ENCODE results near the gene HS6ST2. TPM values are rescaled to one million over a fixed set of nuclear protein-coding genes. Genes with fewer than 3 reads are reported as not detected.
A peak's percentile ranks its signal among the peaks of the same experiment; 100 is the strongest.

HS6ST2 gene
- total and polyA plus RNA-seq, 9 donors = 27.8 to 52.3 (median 38.8) TPM

DNA sequence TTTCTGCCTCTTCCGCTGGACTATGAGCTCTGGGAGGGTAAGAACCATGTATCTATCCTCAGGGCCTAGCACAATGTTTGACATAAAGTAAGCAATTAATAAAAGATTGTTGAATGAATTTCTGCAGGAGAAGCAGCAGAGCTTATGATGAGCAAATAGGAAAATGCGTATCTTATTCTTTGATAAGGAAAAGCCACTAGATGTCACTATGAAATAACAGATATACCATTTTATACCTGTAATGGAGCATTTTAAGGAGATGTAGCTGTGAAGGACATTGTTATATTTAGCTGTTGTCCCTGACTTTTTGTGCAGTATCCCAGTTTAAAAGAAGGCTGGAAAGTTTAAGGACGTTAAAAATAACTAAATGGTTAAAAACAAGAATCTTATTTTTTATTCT, 322.3 kb downstream of the HS6ST2 start:
- Histone ChIP-seq H3K4me3 (ENCODE audit: low read length) (no peak overlapping the region), H3K9me3 (replicated peaks; ENCODE audit: control insufficient read depth, low read depth, low read length) (no peaks in the 10 kb centered on the region), H3K27me3 (ENCODE audit: control insufficient read depth, insufficient read depth, low read length) (peaks cover 35% of the 10 kb centered on the region), H3K27ac (ENCODE audit: low read length) (no peak overlapping the region), H3K36me3 (ENCODE audit: control insufficient read depth, insufficient read depth, low read length) (no peaks in the 10 kb centered on the region), H3K4me1 (ENCODE audit: control insufficient read depth, insufficient read depth, low read length) (no peaks in the 10 kb centered on the region)
- peak; percentile 16 for DNase-seq
- no CpG with 5 or more reads among the region's 3 CpGs for whole genome bisulfite sequencing (ENCODE audit: insufficient coverage)

DNA sequence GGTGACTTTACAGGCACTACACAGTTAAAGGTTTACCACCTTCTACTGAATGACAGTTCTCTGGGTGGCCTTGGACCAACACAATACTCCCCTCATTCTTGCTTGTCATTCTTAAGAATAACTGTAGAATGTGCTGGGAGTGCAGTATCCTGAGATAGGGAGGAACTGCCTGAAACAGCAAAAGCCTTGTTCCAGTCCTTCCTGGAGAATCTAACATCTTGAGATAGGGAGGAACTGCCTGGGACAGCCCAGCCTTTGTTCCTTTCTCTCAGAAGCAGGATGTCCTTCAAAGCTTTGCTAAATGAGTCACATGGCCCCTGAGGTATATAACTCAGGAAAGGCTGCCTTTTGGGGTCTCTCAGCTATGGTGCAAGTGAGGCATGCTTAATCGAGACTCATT, 323.9 kb downstream of the HS6ST2 start:
- Histone ChIP-seq H3K4me3 (ENCODE audit: low read length) (no peak overlapping the region), H3K27me3 (ENCODE audit: control insufficient read depth, insufficient read depth, low read length) (peaks cover 30% of the 10 kb centered on the region), H3K4me1 (ENCODE audit: control insufficient read depth, insufficient read depth, low read length) (no peaks in the 10 kb centered on the region), H3K9me3 (replicated peaks; ENCODE audit: control insufficient read depth, low read depth, low read length) (no peaks in the 10 kb centered on the region), H3K27ac (ENCODE audit: low read length) (no peak overlapping the region), H3K36me3 (ENCODE audit: control insufficient read depth, insufficient read depth, low read length) (no peaks in the 10 kb centered on the region)
- no CpG with 5 or more reads among the region's 1 CpG for WGBS (ENCODE audit: insufficient coverage)
- no peak for DNase-seq

DNA sequence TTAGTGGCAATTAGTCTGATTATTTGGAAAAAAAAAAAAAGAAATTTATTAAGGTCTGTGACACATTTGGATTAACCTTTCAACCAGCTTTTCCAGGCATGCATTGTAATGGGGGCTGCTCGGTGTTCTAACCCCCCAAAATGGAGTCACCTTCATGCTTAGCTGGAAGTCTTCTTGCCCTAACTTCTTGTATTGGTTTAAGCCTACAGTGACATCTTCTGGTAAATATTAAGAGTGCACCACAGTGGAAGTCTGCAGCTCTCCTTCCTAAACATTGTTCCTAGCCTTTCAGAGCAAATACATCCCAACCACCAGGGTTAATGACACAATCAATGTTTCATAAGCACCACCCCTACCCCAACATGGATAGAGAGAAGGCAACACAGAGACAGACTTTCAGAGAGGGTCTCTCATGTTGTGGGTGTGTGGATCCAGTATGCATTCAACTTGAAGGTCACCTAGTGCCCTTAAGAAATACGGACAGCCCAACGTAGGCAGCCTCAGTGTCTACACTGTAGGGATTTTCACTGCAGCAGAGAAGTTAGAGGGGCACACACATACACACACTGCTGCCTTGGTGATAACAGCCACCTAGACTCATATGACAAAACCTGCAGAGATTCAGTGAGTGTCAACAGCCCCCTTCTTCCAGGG, 326.7 kb downstream of the HS6ST2 start:
- peak; percentile 48 for DNase-seq

DNA sequence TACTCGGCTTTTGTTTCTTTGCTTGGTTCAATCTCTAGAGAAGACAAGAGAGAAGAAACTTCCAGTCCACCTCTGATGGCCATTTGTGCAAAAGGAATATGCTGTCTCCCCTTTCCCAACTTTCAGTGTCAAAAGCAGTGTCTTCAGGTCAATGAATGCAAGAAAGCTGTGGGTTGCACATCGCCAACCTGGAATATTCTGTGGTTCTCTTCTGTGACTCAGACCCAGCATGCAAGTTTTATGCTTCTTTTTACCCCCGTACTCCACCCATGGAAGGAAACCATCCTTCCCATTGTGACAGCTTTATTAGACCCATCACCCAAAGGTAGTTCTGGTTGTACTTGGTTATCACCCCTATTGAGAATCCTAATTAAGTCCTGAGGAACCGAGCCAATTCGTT, 334.0 kb downstream of the HS6ST2 start:
- no peak for DNase-seq
- Histone ChIP-seq H3K27me3 (ENCODE audit: control insufficient read depth, insufficient read depth, low read length) (peaks cover 22% of the 10 kb centered on the region), H3K27ac (ENCODE audit: low read length) (no peak overlapping the region), H3K9me3 (replicated peaks; ENCODE audit: control insufficient read depth, low read depth, low read length) (no peaks in the 10 kb centered on the region), H3K36me3 (ENCODE audit: control insufficient read depth, insufficient read depth, low read length) (no peaks in the 10 kb centered on the region), H3K4me3 (ENCODE audit: low read length) (no peak overlapping the region), H3K4me1 (ENCODE audit: control insufficient read depth, insufficient read depth, low read length) (no peaks in the 10 kb centered on the region)
- 52% methylated on average over 3 of the region's 5 CpGs for whole genome bisulfite sequencing (ENCODE audit: insufficient coverage)

More for the DNA sequence above, 326.7 kb downstream of the HS6ST2 start:
- Histone ChIP-seq H3K27me3 (ENCODE audit: control insufficient read depth, insufficient read depth, low read length) (peaks cover 28% of the 10 kb centered on the region), H3K4me3 (ENCODE audit: low read length) (no peak overlapping the region), H3K27ac (ENCODE audit: low read length) (no peak overlapping the region), H3K36me3 (ENCODE audit: control insufficient read depth, insufficient read depth, low read length) (no peaks in the 10 kb centered on the region), H3K4me1 (ENCODE audit: control insufficient read depth, insufficient read depth, low read length) (no peaks in the 10 kb centered on the region), H3K9me3 (replicated peaks; ENCODE audit: control insufficient read depth, low read depth, low read length) (no peaks in the 10 kb centered on the region)
- WGBS (ENCODE audit: insufficient coverage) = no CpG with 5 or more reads among the region's 3 CpGs

DNA sequence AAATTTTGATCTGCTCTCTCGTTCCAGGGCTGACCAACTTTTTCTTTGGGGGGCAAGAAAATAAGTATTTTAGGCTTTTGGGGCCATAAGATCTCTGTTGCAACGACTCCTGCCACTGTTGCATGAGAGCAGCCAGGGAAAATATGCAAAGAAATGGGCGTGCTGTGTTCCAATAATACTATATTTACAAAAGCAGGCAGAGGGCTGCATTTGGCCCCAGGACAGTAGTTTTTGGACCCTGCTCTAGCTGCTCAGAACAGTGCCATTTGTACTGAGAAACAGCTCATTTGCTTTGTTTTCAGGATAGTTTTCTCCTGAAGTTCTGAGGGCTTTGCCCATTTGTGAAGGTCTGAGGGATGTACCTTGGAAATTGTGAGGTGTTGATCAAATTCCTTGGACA, 334.5 kb downstream of the HS6ST2 start:
- no peaks in the 10 kb centered on the region for H3K4me1 ChIP-seq (ENCODE audit: control insufficient read depth, insufficient read depth, low read length)
- no peaks in the 10 kb centered on the region for H3K36me3 ChIP-seq (ENCODE audit: control insufficient read depth, insufficient read depth, low read length)
- H3K27me3 ChIP-seq (ENCODE audit: control insufficient read depth, insufficient read depth, low read length) = peaks cover 23% of the 10 kb centered on the region
- no peak overlapping the region for H3K27ac ChIP-seq (ENCODE audit: low read length)
- no peaks in the 10 kb centered on the region for H3K9me3 ChIP-seq (replicated peaks; ENCODE audit: control insufficient read depth, low read depth, low read length)
- DNase-seq = no peak
- H3K4me3 ChIP-seq (ENCODE audit: low read length) = no peak overlapping the region
- WGBS (ENCODE audit: insufficient coverage) = no CpG with 5 or more reads among the region's 3 CpGs

DNA sequence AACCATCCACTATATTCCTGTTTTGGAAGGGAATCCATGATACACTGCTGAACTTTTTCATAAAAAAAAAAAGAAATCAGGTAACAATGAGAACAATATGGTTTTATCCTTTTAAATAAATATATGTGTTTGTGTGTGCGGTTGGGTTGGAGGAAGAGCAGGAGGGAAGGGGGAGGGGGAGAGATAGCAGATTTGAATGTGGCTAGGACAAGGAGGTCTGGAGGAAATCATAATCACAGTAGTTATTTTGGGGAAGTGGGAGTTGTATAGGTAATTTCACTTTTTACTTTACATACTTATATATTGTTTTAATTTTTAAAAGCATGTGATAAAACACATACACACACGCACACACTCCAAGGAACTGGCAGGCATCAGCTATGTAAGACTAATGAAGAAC, 335.1 kb downstream of the HS6ST2 start:
- H3K4me1 ChIP-seq (ENCODE audit: control insufficient read depth, insufficient read depth, low read length) = no peaks in the 10 kb centered on the region
- peaks cover 22% of the 10 kb centered on the region for H3K27me3 ChIP-seq (ENCODE audit: control insufficient read depth, insufficient read depth, low read length)
- H3K9me3 ChIP-seq (replicated peaks; ENCODE audit: control insufficient read depth, low read depth, low read length) = no peaks in the 10 kb centered on the region
- no peaks in the 10 kb centered on the region for H3K36me3 ChIP-seq (ENCODE audit: control insufficient read depth, insufficient read depth, low read length)
- H3K27ac ChIP-seq (ENCODE audit: low read length) = no peak overlapping the region
- H3K4me3 ChIP-seq (ENCODE audit: low read length) = no peak overlapping the region
- no peak for DNase-seq
- no CpG with 5 or more reads among the region's 2 CpGs for WGBS (ENCODE audit: insufficient coverage)

DNA sequence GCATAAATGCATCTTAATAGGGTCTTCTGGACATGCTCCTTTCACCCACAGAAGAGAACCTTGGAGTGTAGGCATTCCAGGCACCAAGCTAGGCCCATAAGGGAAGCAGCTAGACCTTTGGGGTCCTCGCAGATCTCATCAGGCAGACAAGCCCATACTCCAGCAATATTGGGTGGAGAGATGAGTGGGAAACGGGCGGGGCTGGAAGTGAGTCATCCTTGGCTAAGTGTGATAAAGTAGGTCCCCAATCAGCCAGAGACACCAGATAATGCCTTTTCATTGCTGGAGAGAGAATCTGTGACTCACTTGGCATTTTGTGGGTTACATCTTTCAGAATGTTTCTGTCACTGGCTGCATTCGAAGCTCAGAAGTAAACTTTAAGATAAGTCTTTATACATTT, 336.3 kb downstream of the HS6ST2 start:
- H3K27me3 ChIP-seq (ENCODE audit: control insufficient read depth, insufficient read depth, low read length) = peaks cover 19% of the 10 kb centered on the region
- no peak overlapping the region for H3K4me3 ChIP-seq (ENCODE audit: low read length)
- no peak for DNase-seq
- no peaks in the 10 kb centered on the region for H3K36me3 ChIP-seq (ENCODE audit: control insufficient read depth, insufficient read depth, low read length)
- no peaks in the 10 kb centered on the region for H3K9me3 ChIP-seq (replicated peaks; ENCODE audit: control insufficient read depth, low read depth, low read length)
- no peak overlapping the region for H3K27ac ChIP-seq (ENCODE audit: low read length)
- no CpG with 5 or more reads among the region's 4 CpGs for WGBS (ENCODE audit: insufficient coverage)
- H3K4me1 ChIP-seq (ENCODE audit: control insufficient read depth, insufficient read depth, low read length) = no peaks in the 10 kb centered on the region

DNA sequence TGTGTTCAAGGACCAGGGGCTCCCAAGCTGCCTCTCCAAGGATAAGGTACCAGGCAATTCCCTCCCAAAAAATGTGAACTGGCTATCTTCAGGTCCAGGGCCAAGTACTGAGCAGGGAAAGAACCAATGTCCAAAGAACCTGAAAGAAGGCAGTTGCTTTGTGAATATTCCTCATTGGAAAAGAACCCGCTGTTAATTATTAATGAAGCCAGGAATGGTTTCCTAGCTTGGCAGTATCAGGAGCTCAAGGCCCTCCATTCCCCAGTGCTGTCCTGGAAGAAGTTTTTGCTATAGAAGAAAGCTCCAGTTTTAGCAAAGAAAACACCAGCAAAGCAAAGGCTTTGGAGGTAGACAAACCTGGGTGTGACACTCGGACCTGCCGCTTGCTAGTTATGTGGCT, 339.6 kb downstream of the HS6ST2 start:
- H3K4me1 ChIP-seq (ENCODE audit: control insufficient read depth, insufficient read depth, low read length) = no peaks in the 10 kb centered on the region
- WGBS (ENCODE audit: insufficient coverage) = 80% methylated on average over 1 of the region's 3 CpGs
- H3K27me3 ChIP-seq (ENCODE audit: control insufficient read depth, insufficient read depth, low read length) = peaks cover 21% of the 10 kb centered on the region
- no peaks in the 10 kb centered on the region for H3K9me3 ChIP-seq (replicated peaks; ENCODE audit: control insufficient read depth, low read depth, low read length)
- H3K27ac ChIP-seq (ENCODE audit: low read length) = no peak overlapping the region
- H3K4me3 ChIP-seq (ENCODE audit: low read length) = no peak overlapping the region
- DNase-seq = no peak
- H3K36me3 ChIP-seq (ENCODE audit: control insufficient read depth, insufficient read depth, low read length) = no peaks in the 10 kb centered on the region

DNA sequence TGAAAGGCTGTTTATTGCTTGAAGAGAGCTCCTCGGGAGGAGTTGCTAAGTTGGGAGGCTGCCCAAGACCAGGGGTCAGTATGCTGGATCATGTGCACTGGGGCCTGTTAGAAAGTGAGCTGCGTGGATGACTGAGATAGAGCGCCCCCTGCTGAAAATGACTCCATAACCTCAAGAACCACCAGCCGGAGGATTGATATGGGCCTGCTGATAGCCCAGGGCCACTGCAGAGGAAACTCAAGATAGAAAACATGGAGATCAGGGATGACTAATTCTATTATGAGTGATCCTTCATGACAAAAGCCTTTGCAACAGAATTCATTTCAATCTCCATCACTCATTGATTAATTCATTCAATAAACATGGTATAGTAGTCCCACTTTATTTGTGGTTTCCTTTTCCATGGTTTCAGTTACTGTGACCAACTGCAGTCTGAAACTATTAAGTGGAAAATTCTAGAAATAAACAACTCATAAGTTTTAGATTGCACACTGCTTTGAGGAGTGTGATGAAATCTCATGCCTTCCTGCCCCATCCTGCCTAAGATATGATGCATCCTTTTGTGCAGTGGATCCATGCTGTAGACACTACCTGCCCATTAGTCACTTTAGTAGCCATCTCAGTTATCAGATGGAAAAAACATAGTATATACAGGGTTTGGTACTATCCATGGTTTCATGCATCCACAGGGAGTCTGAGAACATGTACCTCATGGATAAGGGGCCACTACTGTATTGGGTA, 342.9 kb downstream of the HS6ST2 start:
- DNase-seq = peak; percentile 32
- no CpG with 5 or more reads among the region's 4 CpGs for WGBS (ENCODE audit: insufficient coverage)
- H3K4me3 ChIP-seq (ENCODE audit: low read length) = no peak overlapping the region
- H3K27ac ChIP-seq (ENCODE audit: low read length) = no peak overlapping the region
- H3K4me1 ChIP-seq (ENCODE audit: control insufficient read depth, insufficient read depth, low read length) = no peaks in the 10 kb centered on the region
- H3K9me3 ChIP-seq (replicated peaks; ENCODE audit: control insufficient read depth, low read depth, low read length) = no peaks in the 10 kb centered on the region
- peaks cover 12% of the 10 kb centered on the region for H3K27me3 ChIP-seq (ENCODE audit: control insufficient read depth, insufficient read depth, low read length)
- no peaks in the 10 kb centered on the region for H3K36me3 ChIP-seq (ENCODE audit: control insufficient read depth, insufficient read depth, low read length)

DNA sequence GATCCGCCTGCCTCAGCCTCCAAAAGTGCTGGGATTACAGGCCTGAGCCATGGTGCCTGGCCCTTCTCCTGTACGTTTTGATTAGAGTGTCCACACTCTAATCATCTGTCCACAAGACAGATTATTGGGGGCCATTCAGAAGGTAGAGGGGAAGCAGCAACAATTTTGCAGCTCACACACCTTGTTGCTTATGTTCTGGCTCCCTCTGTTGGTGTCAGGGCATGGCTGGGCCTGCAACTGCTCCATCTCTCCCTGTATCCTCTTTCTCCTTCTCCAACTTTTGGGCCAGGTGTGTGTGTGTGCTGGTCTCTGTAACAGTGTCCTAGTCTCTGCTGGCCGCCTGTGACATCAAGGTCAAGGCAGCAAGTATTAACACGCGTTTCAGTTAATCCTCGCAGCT, 344.1 kb downstream of the HS6ST2 start:
- Histone ChIP-seq H3K36me3 (ENCODE audit: control insufficient read depth, insufficient read depth, low read length) (no peaks in the 10 kb centered on the region), H3K4me1 (ENCODE audit: control insufficient read depth, insufficient read depth, low read length) (no peaks in the 10 kb centered on the region), H3K27ac (ENCODE audit: low read length) (no peak overlapping the region), H3K4me3 (ENCODE audit: low read length) (no peak overlapping the region), H3K9me3 (replicated peaks; ENCODE audit: control insufficient read depth, low read depth, low read length) (no peaks in the 10 kb centered on the region), H3K27me3 (ENCODE audit: control insufficient read depth, insufficient read depth, low read length) (peaks cover 11% of the 10 kb centered on the region)
- DNase-seq = peak; percentile 20
- 69% methylated on average over 4 of the region's 6 CpGs for WGBS (ENCODE audit: insufficient coverage)
